ENCODE results near the gene ANGPTL4.
"Not testable (repeated sequence)": the region's sequence is repeated elsewhere in the genome, so short reads cannot be mapped to it uniquely, and the experiment has no call there.

ANGPTL4 gene

DNA sequence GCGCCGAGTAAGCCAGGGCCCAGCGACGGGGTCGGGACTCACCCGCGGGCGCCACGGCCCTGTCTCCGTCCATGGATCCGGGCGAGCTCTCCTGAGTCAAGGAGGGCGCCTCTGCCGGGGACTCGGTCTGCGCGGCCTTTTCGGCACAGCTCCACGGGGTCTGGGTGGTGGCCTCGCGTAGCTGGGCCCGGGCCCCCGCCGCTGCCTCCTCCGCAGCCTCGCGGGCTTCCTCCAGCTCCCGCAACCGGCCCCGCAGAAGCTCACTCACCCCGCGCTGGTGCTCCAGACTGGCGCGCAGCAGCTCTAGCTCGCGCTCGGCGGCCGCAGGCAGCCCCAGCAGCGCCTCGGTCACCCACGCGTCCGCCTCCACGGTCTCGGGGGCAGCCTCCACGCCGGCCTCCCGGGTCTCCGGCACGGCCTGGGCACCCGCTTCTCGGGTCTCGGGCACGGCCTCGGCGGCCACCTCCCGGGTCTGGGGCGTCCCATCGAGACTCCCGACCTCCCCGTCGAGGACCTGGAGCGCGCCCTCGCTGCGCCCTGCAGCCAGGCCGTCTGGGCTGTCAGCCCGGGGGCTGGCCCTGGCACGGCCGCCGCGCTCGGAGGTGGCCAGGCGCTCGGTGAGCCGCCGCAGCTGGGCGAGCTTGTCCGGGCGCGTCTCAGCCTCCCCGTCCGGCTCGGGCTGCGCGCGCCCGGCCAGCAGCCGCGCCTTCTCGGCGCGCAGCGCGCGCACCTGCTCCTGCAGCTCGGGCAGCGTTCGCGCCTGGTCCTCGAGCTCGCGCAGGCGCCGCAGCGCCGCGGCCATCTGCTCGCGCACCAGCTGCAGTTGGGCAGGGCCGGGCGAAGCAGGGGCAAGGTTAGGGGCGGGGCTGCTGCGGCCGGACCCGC, 29.3 kb upstream of the ANGPTL4 start:
- no peak for DNase-seq

DNA sequence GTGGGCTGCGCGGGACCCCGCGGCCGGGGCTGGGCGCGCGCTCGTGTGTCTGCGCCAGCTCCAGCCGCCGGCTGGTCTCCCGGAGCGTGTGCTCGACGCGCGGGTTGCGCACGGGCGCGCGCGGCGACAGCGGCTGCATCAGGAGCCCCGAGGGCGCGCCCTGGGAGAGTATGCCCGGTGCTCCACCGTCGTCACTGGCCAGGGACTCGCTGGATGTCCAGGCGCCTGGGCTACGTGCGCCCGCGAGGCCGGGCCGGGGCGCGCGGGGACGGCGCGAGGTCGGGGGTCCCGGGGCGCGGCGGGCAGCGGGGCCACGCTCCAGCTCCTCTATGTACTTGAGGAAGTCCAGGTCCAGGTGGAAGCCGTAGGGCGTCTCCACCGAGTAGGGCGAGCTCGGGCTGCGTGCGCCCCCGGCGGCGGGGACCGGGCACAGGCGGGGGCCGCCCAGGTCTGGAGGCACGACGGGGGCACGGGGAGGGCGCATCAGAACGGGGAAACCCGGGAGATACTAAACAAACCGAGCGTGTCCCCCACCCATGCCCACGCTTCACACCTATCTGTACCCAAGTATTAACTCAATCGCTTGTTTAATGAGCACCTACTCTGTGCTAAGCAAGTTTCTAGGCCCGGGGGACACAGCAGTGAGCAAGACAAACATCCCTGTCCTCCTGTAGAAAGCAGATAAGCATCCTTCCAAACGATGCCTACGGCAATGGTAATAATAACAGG, 28.4 kb upstream of the ANGPTL4 start:
- DNase-seq: no peak

DNA sequence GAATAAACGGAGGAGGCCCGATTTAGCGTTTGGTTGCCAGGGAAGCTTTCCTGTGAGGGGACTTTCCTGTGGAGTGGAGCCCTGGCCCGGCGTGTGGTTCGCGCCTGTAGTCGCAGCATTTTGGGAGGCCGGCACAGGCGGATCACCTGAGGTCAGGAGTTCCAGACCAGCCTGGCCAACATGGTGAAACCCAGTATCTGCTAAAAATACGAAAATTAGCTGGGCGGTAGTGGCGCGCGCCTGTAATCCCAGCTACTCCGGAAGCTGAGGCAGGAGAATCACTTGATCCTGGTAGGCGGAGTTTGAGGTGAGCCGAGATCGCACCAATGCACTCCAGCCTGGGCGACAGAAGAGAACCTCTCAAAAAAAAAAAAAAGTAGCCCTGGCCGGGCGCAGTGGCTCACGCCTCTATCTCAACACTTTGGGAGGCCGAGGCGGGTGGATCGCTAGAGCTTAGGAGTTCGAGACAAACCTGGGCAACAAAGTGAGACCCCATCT, 27.8 kb upstream of the ANGPTL4 start:
- no peak for DNase-seq

DNA sequence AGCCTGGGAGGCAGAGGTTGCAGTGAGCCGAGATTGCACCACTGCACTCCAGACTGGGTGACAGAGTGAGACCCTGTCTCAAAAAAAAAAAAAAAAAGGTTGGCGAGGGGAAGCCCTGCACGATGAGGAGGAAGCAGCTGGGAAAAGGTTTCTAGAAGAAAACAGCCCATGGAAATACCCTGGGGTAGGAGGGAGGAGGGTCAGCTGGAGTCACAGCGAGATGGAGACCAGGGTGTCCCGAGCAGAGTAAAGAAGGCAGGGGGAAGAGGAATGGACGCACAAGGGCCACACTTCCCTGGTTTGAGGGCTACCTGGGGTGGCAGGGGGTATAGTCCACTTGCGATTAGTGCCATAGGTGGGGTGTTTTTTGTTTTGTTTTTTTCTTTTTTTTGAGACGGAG, 27.3 kb upstream of the ANGPTL4 start:
- no peak for DNase-seq

DNA sequence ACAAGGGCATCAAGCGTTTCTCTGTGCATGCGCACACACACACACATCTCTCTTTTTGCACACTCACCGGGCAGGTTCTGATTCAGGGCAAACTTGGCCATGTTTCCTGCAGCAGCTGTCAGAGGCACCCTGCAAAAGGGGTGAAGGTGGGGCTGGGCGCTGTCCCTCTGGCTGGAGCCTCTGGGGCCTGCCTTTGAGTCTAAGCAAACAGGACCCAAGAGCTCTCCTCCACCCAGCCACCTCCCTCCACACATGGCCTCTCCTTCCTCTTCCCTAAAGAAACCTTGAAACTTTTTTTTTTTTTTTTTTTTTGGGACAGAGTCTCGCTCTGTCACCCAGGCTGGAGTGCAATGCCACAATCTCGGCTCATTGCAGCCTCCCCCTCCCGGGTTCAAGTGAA, 26.2 kb upstream of the ANGPTL4 start:
- DNase-seq: no peak

DNA sequence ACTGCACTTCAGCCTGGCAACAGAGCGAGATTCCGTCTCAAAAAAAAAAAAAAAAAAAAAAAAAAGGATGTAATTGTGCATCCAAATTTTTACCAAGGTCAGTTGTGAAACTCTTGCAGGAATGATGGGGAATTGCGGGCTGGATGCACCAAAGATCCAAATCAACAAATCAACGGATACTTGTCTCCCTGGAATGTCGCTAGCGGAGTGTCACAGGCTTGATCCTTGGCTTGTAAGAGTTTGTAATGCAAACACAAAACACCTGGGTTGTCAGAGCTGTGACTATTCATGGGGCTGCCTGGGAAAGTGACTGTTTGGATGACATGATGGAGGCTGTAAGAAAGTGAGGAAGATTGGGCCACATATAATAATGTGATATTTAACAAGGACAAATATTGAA, 25.1 kb upstream of the ANGPTL4 start:
- no peak for DNase-seq

DNA sequence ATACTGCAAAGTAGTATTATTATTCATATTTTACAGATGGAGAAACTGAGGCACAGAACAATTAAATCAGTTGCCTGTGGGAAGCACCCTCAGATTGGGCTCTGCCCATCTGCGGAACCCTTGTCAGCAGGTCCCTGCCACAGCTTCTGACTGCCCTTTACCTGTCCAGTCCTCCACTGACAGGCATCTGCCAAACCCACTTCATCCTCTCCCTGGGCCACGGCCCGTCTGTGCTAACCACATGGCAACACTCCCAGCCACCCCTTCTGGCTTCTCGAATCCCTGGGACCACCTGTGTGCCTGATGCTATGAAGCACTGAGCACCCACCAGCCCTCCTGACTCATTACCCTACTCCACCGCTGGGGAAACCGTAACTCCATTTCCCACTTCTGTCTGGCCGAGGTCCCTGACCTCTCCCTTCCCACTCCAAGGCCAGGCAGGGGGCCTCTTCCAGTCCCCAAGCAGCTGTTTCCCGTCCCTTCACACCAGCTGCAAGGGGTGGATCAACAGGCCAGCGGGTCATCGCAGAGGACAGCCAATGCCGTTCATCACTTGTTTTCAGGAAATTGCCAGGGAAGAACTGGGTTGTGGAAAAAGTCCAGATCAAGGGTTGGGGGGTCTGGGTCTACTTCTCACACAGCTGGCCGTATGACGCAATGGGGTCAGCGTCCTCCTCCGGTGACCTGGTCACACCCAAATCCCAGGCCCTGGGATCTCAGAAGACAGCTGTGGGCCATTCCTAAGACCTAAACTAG, 23.4 kb upstream of the ANGPTL4 start:
- no peak for DNase-seq

DNA sequence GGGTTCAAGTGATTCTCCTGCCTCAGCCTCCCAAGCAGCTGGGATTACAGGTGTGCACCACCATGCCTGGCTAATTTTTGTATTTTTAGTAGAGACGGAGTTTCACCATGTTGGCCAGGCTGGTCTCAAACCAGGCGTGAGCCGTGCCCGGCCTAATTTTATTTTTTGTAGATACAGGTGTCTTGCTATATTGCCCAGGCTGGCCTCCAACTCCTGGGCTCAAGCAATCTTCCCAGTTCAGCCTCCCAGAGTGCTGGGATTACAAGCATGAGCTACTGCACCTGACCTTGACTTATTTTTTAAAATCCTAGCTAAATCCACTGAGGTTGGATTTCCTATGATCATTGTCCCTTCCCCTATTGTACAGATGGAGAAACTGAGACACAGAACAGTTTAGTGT, 22.5 kb upstream of the ANGPTL4 start:
- not testable (repeated sequence) for DNase-seq

DNA sequence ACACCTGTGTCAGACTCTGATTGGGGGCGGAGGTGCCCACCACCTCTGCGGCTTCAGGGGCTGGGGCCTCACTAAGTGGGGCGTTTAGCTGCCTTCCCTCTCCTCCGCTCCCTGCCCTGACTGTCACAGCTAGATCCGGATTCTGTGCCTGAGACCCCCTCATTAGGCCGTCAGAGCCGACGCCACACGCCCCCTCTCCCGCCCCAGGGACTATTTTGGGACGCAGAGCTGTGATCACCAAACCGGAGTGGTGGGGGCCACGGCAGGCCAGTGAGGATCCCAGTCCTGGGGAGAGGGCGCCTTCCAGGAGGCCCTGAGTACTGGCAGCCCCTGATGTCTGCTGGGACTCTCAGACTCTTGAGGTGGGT, 21.7 kb upstream of the ANGPTL4 start:
- DNase-seq: no peak

DNA sequence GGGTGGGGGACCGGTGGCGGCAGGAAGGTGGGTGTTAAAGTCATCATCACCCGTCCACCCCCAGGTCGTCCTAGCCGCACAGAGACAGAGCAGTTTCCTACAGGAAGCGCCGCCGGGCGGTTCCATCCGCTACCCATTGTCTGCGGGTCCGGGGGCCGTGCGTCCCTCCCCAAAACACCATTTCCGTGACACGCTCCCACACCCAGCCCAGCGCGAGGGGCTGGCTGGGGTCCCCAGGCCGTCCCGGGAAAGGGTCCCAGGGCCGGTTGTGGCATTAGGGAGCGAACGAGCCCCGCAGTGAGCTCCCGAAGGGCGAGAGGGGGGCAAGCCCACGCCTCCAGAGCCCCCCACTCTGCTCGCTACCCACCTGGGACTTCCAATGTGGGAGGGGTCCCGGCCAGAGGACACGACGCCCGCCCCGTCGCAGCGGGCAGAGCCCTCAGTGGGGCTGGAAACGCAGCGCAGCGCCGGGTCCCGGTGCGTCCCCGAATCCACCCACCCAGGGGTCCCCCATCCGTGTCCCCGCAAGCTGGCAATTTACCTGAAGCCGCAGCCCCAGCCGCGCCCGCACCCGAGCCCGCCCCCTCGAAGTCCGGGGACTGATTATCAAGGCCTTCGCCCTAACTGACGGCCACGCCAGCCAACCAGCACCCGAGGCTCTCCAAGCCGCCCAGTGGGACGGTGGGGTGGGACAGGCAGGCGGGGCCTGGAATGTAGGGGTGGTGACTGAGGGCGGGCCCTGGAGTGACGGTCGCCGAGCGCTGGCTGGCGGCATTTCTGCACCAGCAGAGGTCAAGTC, 21.1 kb upstream of the ANGPTL4 start, which contains the start of gene KANK3:
KANK3 (minus strand) TSS at position 579 of the 799 bp plus-strand sequence. CDS start 5,434 bp downstream, outside the sequence.
- peak; percentile 73 for DNase-seq

DNA sequence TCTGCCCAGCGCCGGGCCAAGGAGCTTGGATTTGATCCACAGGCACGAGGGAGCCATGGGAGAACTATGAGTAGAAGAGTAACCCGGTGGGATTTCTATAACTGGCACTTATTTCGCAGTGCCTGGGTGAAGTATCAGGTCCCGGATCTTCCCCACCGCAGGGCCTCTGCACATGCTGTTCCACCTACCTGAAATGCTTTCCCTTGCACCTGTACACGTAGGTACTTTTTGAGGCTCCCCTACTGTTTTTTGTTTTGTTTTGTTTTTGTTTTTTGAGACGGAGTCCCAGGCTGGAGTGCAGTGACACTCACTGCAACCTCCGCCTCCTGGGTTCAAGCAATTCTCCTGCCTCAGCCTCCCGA, 20.5 kb upstream of the ANGPTL4 start:
- DNase-seq: no peak

DNA sequence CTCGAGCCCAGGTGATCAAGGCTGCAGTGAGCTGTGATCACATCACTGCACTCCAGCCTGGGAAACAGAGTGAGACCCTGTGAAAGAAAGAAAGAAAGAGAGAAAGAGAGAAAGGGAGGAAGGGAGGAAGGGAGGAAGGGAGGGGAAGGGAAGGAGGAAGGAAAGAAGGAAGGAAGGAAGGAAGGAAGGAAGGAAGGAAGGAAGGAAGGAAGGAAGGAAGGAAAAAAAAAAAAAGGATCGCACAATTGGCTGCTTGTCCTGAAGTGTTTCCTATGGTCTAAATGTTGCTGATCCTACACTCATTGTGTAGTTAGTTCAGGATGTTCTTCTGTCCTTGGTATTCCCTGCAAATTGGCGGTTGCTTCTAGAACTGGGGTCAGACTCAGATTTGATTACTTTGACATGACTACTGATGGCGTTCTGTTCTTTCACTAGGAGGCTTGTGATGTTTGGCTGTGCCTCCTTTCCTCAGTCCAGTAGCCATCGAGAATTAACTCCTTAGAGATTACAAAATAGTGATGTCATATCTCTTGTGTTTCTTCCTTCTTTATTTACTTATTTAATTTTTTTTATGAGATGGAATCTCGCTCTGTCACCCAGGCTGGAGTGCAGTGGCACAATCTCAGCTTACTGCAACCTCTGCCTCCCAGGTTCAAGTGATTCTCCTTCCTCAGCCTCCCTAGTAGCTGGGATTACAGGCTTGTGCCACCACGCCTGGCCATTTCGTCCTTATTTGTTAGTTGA, 14.2 kb upstream of the ANGPTL4 start:
- not testable (repeated sequence) for DNase-seq

DNA sequence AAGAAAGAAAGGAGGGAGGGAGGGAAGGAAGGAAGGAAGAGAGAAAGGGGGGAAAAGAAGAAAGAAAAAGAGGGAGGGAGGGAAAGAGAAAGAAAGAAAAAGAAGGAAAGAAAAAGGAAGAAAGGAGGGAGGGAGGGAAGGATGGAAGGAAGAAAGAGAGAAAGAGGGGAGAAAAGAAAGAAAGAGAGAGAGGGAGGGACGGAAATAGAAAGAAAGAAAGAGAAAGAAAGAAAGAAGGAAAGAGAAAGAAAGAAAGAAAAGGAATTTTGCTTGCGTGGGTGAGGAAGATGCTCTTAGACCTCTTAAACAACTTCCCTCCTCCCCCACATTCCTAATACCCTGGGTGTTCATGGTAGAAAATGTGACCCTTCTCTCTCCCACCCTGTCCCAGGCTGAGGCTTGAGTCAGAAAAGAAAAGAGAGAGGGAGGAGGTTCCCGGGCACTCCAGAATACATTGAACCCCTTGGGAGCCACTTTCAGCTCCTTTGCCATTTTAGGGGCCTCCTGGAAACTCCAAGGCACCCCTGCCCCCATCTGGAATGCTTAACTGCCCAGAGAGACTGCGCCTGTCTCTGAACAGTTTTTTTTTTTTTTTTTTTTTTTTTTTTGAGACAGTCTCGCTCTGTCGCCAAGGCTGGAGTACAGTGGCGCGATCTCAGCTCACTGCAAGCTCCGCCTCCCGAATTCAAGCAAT, 11.7 kb upstream of the ANGPTL4 start:
- no peak for DNase-seq

DNA sequence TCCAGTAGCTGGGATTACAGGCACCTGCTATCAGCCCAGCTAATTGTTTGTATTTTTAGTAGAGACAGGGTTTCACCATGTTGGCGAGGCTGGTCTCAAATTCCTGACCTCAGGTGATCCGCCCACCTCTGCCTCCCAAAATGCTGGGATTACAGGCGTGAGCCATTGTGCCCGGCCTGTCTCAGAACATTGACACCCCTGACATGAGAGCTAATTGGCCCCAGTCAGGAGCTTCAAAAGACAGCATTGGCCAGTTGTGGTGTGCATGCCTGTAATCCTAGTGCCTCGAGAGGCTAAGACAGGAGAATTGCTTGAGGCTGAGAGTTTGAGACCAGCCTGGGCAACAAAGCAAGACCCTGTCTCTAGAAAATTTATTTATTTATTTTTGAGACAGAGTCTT, 11.1 kb upstream of the ANGPTL4 start:
- DNase-seq: not testable (repeated sequence)

DNA sequence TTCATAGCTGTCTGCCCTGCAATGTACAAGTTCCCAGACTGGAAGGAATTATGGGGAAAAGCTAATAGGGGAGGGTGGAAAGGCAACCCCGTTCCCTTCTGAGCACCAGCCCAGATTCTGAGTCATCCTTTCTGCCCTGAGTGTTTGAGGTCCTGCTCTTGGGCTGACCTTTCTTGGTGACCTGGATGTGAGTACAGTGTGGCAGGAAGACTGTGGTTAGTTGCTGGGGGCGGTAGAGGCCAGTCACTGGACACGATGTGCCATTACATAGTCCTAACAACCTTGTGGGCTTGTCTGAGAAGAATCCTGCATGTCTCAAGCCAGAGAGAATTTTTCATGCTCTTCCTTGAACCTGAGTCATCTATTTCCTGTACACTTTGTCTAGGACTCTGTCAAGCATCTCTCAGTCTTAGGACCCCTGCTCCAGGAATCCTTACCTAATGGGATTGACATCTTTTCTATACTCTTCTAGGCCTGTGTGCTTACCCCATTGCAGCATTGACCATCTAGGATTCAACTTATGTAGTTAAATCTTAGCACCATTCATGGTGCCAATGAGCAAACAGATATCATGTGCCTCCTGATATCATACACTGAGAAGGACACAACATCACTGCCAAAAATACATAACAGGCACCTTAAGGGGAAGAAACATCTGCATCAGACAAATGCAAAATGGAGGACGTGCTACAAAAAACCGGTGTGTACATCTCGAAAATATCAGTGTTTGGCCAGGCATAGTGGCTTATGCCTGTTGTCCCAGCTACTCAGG, 8.1 kb upstream of the ANGPTL4 start:
- DNase-seq: no peak

DNA sequence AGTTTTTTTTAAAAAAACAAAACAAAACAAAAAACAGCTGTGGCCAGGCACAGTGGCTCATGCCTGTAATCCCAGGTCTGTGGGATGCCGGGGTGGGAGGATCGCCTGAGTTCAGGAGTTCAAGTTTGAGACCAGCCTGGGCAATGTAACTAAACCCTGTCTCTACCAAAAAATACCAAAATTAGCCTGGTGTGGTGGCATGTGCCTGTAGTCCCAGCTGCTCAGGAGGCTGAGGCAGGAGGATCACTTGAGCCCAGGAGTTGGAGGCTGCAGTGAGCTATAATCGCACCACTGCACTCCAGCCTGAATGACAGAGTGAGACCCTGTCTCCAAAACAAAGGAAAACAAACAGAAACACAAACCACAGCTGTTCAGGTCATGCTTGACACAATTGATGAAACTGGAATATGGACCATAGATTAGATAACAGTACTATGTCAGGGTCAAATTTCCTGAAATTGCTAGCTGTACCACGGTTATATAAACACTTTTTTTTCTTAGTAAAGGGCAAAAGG, 6.9 kb upstream of the ANGPTL4 start:
- DNase-seq: no peak

DNA sequence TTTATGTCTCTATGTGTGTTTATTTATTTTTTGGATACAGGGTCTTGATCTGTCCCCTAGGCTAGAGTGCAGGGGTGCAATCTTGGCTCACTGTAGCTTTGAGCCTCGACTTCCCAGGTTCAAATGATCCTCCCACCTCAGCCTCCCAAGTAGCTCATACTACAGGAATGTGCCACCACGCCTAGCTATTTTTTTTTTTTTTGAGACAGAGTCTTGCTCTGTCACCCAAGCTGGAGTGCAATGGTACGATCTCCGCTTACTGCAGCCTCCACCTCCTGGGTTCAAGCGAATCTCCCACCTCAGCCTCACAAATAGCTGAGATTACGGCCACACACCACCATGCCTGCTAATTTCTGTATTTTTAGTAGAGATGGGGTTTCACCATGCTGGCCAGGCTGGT, 5.0 kb upstream of the ANGPTL4 start:
- no peak for DNase-seq

DNA sequence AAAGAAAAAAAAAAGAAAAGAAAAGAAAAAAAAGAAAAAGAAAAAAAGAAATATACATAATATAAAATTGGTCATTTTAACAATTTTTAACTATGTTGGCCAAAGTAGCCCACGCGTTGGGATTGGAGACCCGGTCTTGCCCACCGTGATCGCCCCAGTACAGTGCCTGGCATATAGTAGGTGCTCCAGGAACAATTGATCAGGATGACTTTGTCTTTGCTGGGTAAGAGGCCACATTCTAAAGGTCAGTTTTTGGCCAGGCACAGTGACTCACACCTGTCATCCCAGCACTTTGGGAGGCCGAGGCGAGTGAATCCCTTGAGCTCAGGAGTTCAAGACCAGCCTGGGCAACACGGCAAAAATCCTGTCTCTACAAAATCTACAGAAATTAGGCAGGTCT, 3.8 kb upstream of the ANGPTL4 start:
- no peak for DNase-seq

DNA sequence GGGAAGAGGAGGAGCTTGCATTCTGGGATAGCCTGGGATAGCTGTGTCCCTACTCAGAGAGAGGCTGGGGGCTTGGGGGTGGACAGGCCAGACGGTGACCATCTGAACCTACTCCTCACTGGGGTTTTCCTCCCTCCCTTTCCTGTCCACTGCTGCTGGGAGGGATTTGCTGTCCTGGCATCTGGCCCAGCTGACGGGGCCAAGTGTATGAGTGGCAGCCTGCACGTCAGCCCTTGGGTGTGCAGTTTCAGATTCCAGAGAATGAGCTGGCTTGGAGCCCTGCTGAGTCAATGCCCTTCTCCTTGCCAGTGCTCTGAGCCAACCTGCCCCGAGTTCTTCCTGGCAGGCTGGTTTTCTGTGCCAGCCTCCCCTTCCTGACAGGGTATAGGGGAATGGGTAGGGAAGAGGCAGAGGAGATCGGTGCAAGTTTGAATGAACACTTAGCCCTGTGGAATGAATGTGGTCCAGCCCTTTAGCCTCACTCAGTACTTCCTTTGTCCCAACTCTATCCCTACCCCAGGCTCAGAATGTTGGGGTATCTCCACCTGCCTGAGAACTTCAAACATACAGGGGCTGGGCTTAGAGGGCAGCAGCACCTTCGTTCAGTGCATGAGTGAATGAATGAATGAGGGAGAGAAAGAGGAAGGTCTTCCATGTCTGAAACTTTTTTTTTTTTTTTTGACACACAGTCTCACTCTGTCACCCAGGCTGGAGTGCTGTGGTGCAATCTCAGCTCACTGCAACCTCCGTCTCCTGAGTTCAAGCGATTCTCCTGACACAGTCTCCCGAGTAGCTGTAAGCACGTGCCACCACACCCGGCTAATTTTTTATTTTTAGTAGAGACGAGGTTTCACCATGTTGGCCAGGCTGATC, 1.8 kb upstream of the ANGPTL4 start:
- peak; percentile 95 for DNase-seq

Measured in amniotic stem cell (primary cell).